Activated CD4-positive, alpha-beta T cell treated with anti-CD3 and anti-CD28 coated beads, Interleukin-10, Interleukin-2, amounts not matched to agents 100 ng/mL and 50 ng/mL, durations not matched to agents 16 hours and 8 hours (primary cell): Measurements from ENCODE around the gene COG3.

ENCODE experiments used
- DNase-seq: peaks from one replicate; pipeline ENCODE4 v3.0.0-alpha.2; 2020

COG3 gene

DNA sequence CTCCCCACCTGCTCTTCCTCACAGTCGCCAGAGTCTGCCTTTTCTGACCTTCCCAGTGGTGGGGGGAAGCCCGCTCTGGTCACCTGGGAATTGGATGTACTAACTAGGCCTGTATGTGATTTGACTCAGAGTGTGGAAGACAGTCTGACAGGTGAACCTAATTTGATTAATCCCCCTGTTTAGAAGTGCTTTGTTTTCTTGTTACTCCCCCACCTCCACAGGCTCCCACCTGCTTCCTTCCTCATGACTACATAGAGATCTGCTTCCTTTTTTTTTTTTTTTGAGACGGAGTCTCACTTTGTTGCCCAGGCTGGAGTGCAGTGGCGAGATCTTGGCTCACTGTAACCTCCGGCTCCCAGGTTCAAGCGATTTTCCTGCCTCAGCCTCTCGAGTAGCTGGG, 44.0 kb downstream of the COG3 start:
- no peak for DNase-seq

DNA sequence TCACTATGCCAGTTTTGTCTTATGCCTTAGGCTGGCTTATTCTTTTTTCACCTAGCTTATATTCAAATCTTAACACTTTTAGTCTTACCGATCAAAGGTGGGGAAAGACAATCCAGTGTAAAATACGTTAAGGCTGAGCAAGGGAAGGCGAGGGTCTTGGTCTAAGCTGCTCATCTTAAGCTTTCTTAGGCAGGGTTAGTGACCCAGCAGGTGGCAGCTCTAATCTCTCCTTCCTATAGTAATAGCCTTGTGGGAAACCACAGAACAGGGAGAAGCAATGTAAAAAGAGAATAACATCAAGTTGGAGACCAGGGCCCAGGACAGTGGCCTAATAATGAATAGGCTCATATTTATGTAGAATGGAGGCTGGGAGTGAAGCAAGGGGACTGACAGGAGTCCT, 45.9 kb downstream of the COG3 start:
- no peak for DNase-seq

DNA sequence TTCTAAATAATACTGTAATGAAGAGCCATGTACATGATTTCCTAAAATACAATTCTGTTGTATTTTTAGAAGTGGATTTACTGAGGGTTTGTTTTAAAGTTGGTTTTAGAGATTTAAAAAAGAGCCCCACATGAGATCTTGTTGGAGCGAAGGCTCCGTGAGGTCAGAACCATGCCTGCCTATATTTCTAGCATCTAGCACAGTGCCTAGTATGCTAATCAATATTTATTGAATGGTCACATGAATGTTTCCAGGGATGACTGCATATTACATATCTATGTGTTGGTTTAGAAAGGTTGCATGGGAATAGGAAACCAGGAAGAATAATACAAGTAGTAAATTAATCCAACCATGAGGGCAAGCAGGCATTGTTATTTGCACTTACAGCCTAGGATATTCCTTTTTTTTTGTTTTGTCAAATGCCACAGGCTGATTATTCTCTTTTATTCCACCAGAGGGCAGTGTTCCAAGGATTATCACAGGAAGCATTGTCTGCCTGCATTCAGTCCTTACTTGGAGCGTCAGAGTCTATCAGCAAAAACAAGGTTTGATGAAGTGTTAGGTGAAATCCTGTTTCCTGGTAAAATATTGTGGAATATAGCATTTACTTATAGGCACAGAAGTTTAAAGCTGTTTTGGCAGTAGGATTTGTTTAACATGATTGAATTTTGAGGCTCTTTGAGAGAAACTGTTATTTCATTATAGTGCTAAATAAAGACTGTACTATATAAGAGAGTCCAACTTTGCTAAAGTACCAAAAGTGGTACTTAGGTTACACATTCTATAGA, 46.8 kb downstream of the COG3 start:
- DNase-seq = peak; percentile 71

DNA sequence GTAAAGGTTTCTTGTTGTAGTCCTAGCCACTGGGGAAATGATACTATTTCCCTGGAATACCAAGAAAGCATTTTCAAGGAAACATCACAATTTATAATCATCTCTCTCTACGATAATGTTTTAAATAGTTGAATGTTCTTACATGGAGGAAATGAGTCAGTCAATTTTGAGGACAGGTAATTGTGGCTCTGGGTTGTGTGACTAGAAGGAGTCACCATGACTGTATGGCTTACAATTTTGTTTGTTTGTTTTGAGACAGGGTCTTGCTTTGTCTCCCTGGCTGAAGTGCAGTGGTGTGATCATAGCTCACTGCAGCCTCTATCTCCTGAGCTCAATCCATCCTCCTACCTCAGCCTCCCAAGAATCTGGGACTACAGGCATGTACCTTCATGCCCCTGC, 47.4 kb downstream of the COG3 start:
- no peak for DNase-seq

DNA sequence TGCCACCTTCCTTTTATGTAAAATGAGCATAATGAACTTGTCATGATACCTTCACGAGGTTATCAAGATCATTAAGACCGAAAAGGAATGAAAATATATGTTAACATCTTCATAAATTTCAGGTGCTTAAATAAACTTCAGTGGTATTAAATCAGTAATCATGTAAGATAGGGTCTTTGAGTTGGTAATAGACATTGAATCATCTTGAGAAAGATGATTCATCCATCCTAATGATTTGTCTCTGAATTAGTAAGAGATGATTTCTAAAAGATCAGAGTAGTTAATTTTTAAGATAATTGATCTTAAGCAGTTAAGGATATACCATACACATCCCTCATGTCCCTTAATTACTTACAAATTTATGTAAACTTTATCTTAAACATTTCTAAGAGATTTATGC, 52.0 kb downstream of the COG3 start:
- peak; percentile 17 for DNase-seq

DNA sequence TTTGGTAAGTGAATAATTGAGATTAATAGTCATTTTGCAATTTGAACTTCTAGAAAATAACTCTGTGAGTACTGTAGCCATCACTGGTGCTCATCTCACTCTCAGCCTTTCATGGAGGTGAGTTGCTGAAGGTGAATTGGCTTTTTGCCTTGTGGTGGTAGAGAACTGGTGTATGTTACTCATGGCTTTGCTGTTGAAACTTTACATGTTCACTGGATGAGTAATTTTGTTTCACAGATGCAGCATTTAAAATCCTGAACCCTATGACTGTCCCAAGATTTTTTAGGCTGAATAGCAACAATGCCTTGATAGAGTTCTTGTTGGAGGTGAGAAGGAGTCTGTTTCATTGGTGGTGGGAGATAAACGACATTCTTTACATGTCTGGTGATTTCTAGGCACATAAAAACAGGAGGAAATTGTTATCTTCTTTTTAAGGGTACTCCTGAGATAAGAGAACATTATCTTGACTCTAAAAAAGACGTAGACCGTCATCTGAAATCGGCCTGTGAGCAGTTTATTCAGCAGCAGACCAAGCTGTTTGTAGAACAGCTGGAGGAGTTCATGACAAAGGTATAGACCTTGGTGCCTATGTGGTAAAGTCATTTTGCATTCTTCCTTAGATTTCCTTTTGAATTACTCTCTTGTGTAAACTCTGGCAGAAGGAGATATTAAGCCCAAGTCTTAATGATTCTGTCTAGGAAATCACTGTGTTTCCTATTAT, 53.9 kb downstream of the COG3 start:
- peak; percentile 70 for DNase-seq

DNA sequence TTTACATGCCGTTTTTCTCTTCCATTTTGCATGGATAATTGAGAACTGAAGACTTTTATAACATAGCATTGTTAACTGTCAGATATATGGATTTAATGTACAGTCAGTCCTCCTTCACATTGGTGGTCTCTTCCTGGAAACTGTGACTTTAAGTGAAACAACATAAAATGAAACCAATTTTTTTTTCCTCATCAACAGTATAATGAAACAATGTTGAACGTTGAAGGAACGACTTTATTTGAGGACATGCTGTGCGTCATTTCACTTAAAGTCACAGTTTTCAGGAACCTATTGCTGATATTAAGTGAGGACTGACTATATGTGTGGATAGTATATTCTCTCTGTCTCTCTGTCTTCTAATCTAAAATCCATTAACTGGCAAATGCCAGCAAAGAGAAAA, 54.8 kb downstream of the COG3 start:
- peak; percentile 38 for DNase-seq

DNA sequence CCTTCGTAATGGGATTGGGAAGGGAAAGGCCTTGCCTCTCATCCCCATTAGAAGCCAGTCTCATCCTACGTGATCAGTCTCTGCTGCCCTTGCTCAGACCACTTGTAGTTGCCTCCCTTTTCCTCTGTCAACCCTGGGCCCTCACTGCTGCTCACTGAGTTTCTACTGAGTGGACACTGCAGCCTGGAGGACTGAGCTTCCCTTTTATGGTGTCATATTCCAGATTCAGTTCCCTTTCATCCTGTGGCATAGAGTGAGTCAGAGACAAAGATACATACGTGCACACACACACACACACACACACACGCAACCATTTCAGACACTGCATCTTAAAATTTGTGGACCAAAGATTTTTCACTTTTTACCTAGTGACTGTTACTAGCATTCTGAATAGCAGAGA, 56.6 kb downstream of the COG3 start:
- no peak for DNase-seq

DNA sequence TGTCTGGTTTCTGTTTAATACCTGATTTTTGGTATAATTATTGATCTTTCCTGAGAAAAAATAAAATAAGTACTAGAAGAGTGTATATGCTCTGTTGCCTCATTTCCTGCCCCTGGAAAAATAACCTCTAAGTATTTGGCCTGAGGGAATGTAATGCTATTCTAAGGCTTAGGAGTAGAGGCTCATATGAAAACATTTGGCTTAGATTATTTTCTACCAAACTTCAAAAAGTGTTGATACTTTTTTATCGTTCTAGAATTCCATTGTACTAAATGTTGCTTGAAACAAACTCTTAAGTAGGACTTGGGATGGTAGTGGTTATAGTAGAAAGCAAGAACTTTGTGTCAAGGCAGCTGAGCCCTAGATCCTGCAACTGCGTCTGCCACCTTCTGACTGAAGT, 57.8 kb downstream of the COG3 start:
- DNase-seq = no peak

DNA sequence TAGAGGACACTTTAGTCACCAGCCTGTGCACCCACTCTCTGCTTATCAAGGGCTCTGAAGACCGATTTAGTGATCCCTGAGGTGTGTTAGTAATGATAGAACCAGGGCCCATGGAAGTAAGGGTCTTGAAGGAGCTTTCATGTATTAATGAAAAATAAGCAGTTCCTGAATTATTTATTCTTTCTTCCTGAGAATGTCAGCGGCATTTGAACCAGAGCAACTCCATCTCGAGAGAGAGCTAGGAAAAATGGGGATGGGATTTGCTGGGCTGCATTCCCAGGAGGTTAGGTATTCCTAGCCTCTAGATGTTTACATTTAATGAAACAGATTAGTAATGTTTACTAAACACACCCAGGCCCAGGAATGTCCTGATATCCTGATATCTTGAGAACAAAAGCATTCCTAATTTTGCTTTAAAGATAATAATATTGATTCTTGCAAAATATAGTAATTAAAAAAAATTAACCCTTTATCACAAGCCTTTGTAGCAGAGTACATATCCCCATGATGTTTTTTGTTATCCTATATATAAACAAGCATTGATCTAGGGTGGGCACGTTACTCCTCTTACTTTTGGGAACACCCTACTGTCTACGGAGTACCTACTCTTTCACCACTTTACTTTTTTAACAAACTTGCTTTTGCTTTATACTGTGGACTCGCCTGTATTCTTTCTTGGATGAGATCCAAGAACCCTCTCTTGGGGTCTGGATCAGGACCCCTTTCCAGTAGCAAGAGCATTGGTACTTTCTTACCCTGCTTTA, 63.1 kb downstream of the COG3 start:
- no peak for DNase-seq

DNA sequence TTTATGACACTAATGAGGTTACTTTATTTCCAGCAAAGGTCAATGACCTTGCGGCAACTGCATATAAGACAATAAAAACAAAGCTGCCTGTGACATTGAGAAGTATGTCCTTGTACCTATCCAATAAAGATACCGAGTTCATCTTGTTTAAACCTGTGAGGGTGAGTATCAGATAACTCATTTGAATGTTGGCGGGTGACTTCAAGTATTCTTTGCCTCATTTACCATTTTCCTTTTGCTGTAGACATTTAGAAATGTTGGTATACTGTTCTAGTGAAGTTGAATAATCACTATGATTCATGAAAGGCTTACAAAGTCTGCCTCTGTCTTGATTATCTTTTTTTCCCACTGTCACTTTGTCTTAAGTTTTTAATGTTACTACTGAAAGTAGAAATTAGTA, 65.0 kb downstream of the COG3 start:
- no peak for DNase-seq

DNA sequence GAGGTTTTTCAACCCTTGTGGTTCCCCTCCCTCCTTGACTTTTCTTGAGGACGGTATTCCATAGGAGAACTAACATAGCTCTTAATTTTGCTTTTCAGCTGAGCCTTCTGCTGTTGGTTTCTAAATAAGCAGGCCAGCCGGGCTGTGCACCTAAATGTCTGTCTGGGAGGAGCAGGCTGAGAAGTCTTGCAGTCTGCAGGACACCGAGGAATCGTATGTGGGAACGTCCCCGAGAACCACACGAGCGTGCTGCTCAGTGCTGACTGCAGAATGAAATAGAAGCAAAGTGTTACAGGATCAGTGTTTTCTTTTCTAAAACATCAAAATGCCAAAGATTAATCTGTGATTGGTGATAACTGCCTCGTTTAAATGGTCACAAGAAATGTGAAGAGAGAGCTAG, 69.9 kb downstream of the COG3 start:
- no peak for DNase-seq

DNA sequence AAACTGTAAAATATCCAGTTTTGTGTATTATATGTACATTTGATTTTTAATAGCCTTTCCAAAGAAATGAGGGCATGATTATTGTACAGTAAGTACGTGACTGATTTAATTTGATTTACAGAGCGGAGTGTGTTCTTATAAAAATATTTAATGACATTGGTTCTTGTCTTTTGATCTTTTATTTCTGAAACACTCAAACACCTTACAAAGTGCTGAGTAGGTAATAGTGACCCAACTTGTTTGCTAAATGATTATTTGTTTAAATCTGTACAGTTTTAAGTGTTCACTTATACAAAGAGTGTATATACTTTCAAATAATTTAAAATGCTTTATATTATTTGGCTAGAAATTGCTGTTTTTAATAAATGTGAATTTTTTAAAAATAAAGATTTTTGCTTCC, 71.5 kb downstream of the COG3 start:
- no peak for DNase-seq

DNA sequence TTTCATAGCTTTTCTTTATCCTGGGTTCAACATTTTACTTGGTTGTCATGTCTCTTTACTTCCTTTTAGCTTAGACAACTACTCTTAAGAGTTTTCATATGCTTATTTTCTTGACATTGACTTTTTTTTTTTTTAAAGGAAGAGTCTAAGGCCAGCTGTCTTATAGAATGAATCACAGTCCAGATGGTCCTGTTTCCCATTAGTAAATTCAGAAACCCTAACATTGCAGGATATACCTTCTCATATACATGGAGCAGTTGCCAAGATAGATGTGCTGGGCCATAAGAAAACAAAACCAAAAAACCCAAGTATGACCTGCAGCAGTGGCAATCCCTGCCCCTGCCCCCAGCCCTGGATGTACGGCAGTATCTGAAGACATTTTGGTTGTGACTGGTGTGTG, 72.8 kb downstream of the COG3 start:
- DNase-seq = no peak

DNA sequence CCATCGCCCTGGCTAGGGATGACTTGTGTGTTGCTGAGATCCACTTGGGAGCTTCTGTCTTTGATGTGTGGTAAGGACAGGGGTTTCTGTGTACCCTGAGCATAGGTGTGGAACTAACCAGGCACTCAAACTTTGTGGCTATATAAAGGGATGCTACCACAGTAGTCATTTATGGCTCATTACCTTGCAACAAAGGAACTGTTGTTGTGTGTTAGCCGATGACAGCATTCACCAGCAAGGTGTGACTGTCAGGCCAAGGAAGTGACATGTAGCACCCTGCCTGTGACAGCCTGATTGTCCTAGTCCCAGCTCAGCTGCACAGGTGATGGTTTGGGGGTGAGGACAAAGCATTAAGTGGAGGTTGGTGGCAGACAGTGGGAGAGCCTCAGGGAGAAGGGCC, 73.6 kb downstream of the COG3 start:
- no peak for DNase-seq

DNA sequence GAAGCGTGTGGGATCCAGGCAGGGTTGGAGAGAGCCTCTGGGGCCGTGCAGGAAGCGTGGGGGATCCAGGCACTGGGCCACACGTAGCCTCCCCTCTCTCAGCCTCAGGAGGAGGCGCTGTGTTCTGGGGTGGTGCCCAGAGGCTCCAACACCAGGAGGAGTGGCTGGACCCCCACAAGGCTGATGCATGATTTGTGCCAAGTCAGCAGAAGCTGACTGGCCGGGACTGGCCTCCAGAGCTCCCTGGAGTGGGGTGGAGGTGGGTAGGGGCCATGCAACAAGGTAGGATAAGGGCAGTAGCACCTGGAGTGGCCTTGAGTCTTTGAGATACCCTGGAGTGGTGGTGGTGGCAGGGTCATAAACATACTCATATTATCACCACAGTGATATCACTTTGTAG, 75.5 kb downstream of the COG3 start:
- DNase-seq = no peak

DNA sequence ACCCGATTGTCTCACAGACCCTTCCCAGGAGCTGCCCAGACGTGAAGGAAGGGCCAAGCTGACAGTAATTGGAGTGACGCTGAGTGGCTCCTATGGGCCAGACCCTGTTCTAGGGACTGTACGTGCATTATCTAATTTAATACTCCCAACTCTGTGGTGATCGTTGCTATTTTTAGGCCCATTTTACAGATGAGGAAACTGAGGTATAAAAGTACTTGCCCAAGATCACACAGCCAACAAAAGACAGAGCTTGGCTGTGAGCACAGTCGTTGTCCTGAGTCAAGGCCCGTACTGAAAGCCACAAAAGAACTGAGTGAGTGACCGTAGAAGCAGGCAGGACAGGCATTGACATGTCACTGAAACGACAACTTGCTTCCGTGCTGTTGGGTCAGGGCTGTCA, 76.1 kb downstream of the COG3 start:
- no peak for DNase-seq

DNA sequence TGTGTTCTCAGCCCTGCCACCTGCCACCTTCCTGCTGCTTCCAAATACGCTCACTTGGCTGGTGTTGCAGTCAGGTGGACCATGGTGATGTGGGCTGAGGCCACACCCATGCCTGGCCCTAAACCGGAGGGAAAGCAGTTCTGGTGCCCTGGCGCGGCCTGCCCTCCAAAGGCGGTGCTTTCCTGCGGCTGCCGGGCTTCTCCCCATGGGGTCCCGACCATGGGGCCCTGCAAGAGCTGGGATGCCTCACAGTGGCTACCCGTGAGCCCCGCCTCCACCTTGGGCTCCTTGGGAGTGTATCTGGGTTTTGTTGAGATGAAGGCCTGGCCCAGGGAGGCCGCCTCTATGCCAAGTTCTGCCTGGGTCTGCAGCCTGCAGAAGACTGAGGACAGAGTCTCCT, 77.1 kb downstream of the COG3 start:
- DNase-seq = no peak

DNA sequence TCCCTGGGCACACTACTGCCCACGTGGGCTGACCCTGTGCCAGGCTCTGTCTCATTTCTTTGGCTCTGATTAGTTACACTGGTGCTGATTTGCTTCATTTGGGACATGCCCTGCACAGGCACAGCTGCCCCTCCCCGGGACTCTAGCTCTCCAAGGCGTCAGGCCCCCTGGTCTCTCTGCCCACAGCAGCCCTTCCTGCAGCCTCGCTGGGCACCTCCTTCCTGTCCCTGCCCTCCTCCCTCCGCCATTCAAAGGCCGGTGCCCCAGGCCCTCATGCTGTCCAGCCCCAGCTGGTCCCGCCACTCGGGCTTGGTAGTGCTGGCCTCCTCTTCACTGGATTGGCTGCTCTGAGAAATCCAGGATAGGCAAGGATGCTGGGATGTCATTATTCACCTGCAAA, 77.7 kb downstream of the COG3 start:
- no peak for DNase-seq

DNA sequence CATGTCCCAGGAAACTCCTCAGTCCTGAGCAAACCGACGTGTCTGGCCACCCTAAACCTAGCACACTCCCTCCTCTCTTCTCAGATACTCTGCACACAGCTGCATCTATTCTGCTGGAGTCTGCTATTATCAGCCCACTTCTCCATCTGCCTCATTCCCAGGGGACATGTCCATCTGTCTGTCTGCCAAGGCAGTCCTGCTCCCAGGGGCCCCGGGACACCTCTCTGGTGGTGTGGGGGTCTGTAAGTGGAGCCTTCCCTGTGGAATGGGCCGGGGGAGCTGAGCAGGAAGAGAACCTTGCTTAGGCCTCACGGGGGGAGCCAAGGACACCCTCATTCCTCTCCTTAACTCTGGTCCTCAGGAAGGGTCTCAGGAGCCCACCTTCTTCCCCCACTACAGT, 78.1 kb downstream of the COG3 start:
- DNase-seq = no peak

DNA sequence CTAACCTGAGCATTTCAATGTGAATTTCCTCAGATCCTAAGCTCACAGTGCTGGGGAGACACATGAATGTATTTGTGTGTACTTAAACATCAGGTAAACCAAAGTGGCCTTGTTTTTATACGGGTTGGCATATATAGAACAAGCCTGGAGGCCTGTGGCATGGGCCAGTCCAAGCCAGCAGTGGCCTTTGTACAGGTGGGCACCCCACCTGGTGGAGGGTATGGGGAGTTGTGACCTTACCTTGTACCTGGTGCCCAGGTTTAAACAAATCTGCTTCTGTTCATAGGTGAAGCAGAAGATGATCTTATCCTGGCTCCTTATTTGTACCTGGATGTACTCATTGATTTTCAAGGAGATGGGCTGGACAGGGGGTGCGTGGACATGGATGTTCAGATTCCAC, 79.8 kb downstream of the COG3 start:
- no peak for DNase-seq

DNA sequence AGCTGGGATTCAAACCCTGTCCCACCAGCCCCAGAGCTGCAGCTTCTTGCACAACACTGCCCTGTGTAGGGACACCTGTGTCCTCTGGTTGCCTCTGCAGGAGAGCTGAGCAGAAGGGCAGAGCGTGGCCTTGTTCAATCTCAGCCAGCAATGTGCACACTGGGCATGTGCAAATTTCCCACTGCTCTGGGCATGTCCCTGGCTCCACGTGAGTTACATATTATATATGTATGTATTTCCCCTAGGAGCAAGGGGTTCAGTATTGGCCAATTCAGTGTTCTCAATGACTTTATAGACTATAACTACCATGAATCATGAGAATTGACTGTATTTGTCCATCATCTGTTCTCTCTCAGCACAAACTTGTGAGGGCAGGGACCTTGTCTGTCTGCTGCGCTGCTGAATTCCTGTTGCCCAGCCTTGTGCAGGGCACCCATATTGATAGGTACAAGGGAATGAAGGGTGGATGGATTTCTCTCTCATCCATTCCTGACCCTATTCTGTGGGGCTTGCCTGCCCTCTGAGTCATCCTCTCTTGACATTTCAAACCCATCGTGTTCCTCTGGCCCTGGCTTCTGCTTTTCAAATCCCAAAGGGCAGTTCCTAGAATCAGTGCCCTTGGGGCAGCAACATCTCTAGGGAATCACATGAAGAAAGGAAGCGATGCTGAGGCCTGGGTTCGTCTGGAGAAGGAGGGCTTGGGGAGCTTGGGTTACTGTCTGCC, 81.1 kb downstream of the COG3 start:
- DNase-seq = no peak

DNA sequence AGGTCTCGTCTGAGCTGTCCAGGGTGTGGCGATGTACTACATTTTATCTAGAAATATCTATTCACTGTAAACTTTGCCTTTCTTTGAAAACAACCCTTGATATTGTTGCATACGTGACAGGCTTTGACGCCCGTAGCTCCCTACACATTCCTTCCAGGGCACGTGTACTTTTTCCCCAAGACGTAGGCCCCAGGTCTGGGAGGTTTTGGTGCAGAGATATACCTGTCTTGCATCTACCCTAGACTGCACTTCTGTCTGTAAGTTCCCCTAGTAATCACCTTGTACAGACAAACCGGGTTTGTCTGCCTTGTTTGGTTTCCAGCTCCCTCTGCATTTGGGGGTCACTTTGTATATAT, 81.6 kb downstream of the COG3 start:
- DNase-seq = no peak

DNA sequence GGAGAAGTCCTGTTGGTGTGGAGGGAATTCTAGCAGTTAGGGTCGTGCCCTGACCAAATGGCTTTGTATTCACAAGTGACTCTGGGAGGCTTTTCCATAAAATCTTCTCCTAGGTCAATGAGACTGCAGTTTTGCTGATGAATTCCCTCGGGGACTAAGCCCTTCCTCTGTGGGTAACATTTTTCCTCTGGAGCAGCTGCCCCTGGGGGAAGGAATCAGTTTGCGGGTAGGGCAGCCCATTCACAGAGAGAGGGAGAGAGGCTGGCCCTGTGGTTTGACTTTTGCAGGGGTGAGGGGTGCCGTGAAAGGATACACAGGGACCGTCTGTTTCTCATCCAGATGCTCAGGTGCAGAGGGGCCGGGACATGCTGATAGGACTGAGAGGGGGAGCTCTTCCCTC, 83.5 kb downstream of the COG3 start:
- no peak for DNase-seq
